ENCODE results near the gene GIMAP1. TPM values are rescaled to one million over a fixed set of nuclear protein-coding genes. Genes with fewer than 3 reads are reported as not detected.
"Not testable (repeated sequence)": the region's sequence is repeated elsewhere in the genome, so short reads cannot be mapped to it uniquely, and the experiment has no call there.

Gene GIMAP1
- total RNA-seq: 1 to 10 TPM in 1 of 2 donors, under 1 TPM in 1; 0.99 to 3.9 TPM

- intact Hi-C loops (cut with DNase I): no loop called here
- Histone ChIP-seq H3K27me3 (no peaks in the 10 kb centered on the region), H3K4me3 (peak within 1 kb of the TSS in 1 of 2 donors; percentile 0), H3K9me3 (no peaks in the 10 kb centered on the region), H3K27ac (peak within 1 kb of the TSS in 2 of 4 donors; percentile 24 to 40), H3K36me3 (replicated peaks in 1 of 2; ENCODE audit: insufficient read depth in 1 of 2, low read depth in 2 of 2) (no peaks in the 10 kb centered on the region), H3K4me1 (no peaks in the 10 kb centered on the region)
- 39 to 46% methylated on average over 5 of the region's 5 CpGs for WGBS, 2 donors
- TF ChIP-seq CTCF (IDR thresholded peaks at IDR 0.05) (no peak), POLR2A (IDR thresholded peaks at IDR 0.05) (peak in 2 of 3 donors; percentile 30 to 45)
- peak in 1 of 4 donors; percentile 51 for DNase-seq
- peak; percentile 35 for ATAC-seq
Measured at GRCh38 chr7:150716368-150716767, at the start of gene GIMAP1. Gene GIMAP1 (plus strand): TSS chr7:150716613. CDS start chr7:150719048, 2,435 bp downstream.

GRCh38 chr7:150668472-150668911, 47.9 kb upstream of the GIMAP1 start:
- TF ChIP-seq CTCF (IDR thresholded peaks at IDR 0.05) (no peak), POLR2A (IDR thresholded peaks at IDR 0.05) (no peak)
- Histone ChIP-seq H3K4me1 (no peaks in the 10 kb centered on the region), H3K4me3 (no peak overlapping the region), H3K27me3 (no peaks in the 10 kb centered on the region), H3K27ac (no peak overlapping the region), H3K36me3 (replicated peaks in 1 of 2; ENCODE audit: insufficient read depth in 1 of 2, low read depth in 2 of 2) (no peaks in the 10 kb centered on the region), H3K9me3 (no peaks in the 10 kb centered on the region)
- ATAC-seq (no peak), DNase-seq (no peak)
- intact Hi-C loops (cut with DNase I): no loop called here
- 20 to 30% methylated on average over 1 of the region's 1 CpG for WGBS, 2 donors

GRCh38 chr7:150668977-150669376, 47.4 kb upstream of the GIMAP1 start:
- Histone ChIP-seq H3K27ac (no peak overlapping the region), H3K36me3 (replicated peaks in 1 of 2; ENCODE audit: insufficient read depth in 1 of 2, low read depth in 2 of 2) (no peaks in the 10 kb centered on the region), H3K27me3 (no peaks in the 10 kb centered on the region), H3K4me3 (no peak overlapping the region), H3K4me1 (no peaks in the 10 kb centered on the region), H3K9me3 (no peaks in the 10 kb centered on the region)
- intact Hi-C loops (cut with DNase I): no loop called here
- TF ChIP-seq POLR2A (IDR thresholded peaks at IDR 0.05) (no peak), CTCF (IDR thresholded peaks at IDR 0.05) (no peak)
- DNase-seq (no peak), ATAC-seq (no peak)

GRCh38 chr7:150671798-150672585, 44.4 kb upstream of the GIMAP1 start:
- intact Hi-C loops (cut with DNase I); H3K27me3 ChIP-seq; H3K4me3 ChIP-seq; ATAC-seq; H3K4me1 ChIP-seq; H3K9me3 ChIP-seq; DNase-seq; H3K36me3 ChIP-seq (replicated peaks in 1 of 2; ENCODE audit: insufficient read depth in 1 of 2, low read depth in 2 of 2); H3K27ac ChIP-seq: not testable (repeated sequence)
- 71 to 78% methylated on average over 7 of the region's 7 CpGs for WGBS, 2 donors

- H3K4me3 ChIP-seq: no peak overlapping the region
- no peaks in the 10 kb centered on the region for H3K9me3 ChIP-seq
- no peak overlapping the region for H3K27ac ChIP-seq
- 62 to 65% methylated on average over 2 of the region's 2 CpGs for WGBS, 2 donors
- ATAC-seq (no peak), DNase-seq (no peak)
- H3K36me3 ChIP-seq (replicated peaks in 1 of 2; ENCODE audit: insufficient read depth in 1 of 2, low read depth in 2 of 2): no peaks in the 10 kb centered on the region
- H3K27me3 ChIP-seq: no peaks in the 10 kb centered on the region
- intact Hi-C loops (cut with DNase I): no loop called here
- no peaks in the 10 kb centered on the region for H3K4me1 ChIP-seq
- no peak for TF ChIP-seq POLR2A (IDR thresholded peaks at IDR 0.05)
- TF ChIP-seq CTCF (IDR thresholded peaks at IDR 0.05): no peak
Measured at GRCh38 chr7:150675714-150676113, 40.7 kb upstream of the GIMAP1 start.

GRCh38 chr7:150676276-150676675, 40.1 kb upstream of the GIMAP1 start:
- H3K36me3 ChIP-seq (replicated peaks in 1 of 2; ENCODE audit: insufficient read depth in 1 of 2, low read depth in 2 of 2); intact Hi-C loops (cut with DNase I); H3K4me1 ChIP-seq; H3K4me3 ChIP-seq; ATAC-seq; H3K27me3 ChIP-seq; H3K9me3 ChIP-seq: not testable (repeated sequence)
- peak in 1 of 4 donors; percentile 26 for DNase-seq
- peak overlapping the region in 1 of 4 donors; percentile 37 for H3K27ac ChIP-seq

- H3K36me3 ChIP-seq (replicated peaks in 1 of 2; ENCODE audit: insufficient read depth in 1 of 2, low read depth in 2 of 2); H3K4me1 ChIP-seq; ATAC-seq; H3K4me3 ChIP-seq; DNase-seq; intact Hi-C loops (cut with DNase I); H3K9me3 ChIP-seq; H3K27me3 ChIP-seq: not testable (repeated sequence)
- H3K27ac ChIP-seq: peak overlapping the region in 1 of 4 donors; percentile 37
- 40 to 60% methylated on average over 3 of the region's 3 CpGs for WGBS, 2 donors
Measured at GRCh38 chr7:150676854-150677253, 39.6 kb upstream of the GIMAP1 start.

- intact Hi-C loops (cut with DNase I); DNase-seq; H3K27ac ChIP-seq; H3K4me3 ChIP-seq; H3K9me3 ChIP-seq; H3K36me3 ChIP-seq (replicated peaks in 1 of 2; ENCODE audit: insufficient read depth in 1 of 2, low read depth in 2 of 2); ATAC-seq; H3K4me1 ChIP-seq; H3K27me3 ChIP-seq: not testable (repeated sequence)
- WGBS, 2 donors: 72 to 76% methylated on average over 11 of the region's 11 CpGs
Measured at GRCh38 chr7:150678601-150679000, 37.8 kb upstream of the GIMAP1 start.

All from body of pancreas (tissue), 4 donors.